ENCODE measurements around the gene RPS13.
"Not testable (repeated sequence)": the region's sequence is repeated elsewhere in the genome, so short reads cannot be mapped to it uniquely, and the experiment has no call there.

The RPS13 gene

DNA sequence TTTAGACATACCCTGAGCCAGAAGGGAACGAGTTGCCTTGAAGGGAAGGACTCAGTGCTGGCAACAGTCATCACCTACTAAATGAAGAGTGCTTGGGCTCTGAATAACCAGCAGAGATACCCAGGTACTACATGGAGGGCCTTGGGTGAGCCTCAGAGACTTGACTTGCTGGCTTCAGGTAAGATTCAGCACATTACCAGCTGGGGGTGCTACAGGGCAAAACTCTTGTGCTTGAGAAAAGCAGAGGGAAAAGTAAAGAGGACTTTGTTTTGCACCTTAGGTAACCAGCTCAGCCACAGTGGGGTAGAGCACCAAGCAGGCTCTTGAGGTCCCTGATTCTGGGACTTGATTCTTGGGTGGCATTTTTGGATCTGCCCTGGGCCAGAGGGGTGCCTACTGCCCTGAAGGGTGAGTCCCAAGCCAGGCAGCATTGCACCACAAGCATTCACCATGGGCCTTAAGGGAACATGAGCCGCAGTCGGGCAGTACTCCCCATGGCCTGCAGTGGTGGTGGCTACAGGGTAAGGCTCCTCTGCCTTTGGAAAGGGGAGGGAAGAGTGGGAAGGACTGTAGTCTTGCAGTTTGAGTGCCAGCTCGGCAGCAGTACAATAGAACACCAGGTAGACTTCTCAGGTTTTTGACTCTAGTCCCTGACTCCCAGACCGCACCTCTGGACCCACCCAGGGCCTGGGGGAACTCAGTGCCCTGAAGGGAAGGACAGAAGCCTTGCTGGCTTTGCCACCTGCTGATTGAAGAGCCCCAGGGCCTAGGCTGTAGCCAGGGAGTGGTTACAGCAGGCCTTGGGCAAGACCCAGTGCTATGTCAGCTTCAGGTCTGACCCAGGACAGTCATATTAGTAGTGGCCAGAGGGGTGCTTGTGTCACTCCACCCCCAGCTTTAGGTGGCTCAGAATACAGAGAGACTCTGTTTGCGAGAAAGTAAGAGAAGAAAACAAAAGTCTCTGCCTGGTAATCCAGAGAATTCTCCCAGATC, 40.5 kb downstream of the RPS13 start:
- DNase-seq (ENCODE audit: low read depth) = no peak

DNA sequence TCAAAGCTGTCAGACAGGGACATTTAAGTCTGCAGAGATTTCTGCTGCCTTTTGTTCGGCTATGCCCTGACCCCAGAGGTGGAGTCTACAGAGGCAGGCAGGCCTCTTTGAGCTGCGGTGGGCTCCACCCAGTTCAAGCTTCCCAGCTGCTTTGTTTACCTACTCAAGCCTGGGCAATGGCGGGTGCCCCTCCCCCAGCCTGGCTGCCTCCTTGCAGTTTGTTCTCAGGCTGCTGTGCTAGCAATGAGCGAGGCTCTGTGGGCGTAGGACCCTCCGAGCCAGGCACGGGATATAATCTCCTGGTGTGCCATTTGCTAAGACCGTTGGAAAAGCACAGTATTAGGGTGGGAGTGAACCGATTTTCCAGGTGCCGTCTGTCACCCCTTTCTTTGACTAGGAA, 43.4 kb downstream of the RPS13 start:
- DNase-seq (ENCODE audit: low read depth) = not testable (repeated sequence)

DNA sequence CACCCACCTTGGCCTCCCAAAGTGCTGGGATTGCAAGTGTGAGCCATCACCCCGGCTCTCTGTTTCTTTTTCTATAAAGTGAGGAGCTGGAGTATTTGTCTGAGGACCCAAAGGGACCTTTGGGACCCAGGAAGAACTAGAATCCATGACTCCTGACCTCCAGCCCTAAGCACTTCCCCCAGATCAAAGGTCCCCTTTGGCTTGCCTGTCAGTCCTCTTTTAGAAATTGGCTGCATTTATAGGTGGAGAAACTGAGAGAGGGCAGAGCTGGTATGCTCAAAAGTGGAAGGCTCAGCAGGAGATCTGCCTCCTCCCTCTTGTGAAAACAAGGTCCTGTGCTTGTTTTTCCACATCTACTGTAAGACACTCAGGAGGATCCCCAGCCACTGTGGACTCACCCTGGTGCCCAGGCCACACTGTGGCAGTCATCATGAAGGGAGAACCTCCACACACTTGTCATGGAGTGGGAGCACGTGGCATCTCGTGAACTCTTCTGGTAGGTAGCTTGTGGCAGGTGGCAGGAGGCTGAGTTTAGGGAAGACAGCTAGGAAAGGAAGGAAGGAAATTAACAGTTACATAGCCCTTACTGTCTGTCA, 50.9 kb downstream of the RPS13 start:
- DNase-seq (ENCODE audit: low read depth) = no peak

DNA sequence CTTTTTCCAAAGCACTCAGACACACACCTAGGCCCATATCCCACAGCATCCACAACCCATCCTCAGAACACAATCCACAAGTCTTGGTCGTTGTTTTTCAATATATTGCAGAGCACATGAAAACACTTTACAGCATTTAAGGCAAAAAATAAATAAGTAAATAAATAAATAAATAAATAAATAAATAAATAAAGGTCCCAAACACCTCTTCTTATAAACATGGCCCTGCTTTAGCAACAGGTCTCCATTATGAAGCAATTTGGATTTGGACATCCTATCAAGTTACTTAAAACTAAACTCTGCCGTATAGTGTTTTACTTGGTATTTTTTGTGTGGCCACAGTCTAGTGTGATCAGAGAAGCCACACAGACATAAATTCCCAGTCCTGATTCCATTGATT, 52.5 kb downstream of the RPS13 start:
- DNase-seq (ENCODE audit: low read depth) = no peak

Data from stimulated activated CD4-positive, alpha-beta T cell treated with anti-CD3 and anti-CD28 coated beads, Interleukin-2, amount 100 ng/mL, for 4 hours (primary cell).